IMR-90 (cell line): ENCODE data around the gene ARMH3. TPM values are rescaled to one million over a fixed set of nuclear protein-coding genes. Genes with fewer than 3 reads are reported as not detected.

ENCODE experiments used
- ATAC-seq: fragments of 200-7000 bp; cut with Tn5 transposase; 2 replicates; pipeline ENCODE4 v1.9.1; 2020; ENCODE audit warnings: low read depth, mild to moderate bottlenecking, moderate library complexity
- BruUV-seq: library from RNA; stranded (reverse); fragments of 400-500 nt; replicated peaks from 2 replicates; lab custom pipeline; 2021; lab: Mats Ljungman, UMichigan
- CTCF ChIA-PET: fragments of 300-600 bp; formaldehyde crosslinking; extraction: SDS; loops from one replicate; lab custom pipeline; 2021; ENCODE audit warnings: antibody characterized with exemption; lab: Yijun Ruan, JAX
- POLR2A ChIA-PET: fragments of 300-600 bp; sonication (Branson Sonifier 250); formaldehyde crosslinking; loops from one replicate; lab custom pipeline; 2022; ENCODE audit warnings: antibody characterized with exemption; ENCODE audit not compliant: unreplicated experiment; lab: Charles Lee
- DNase-seq: peaks from one replicate; pipeline ENCODE4 v3.0.0; 2013
- H2AFZ ChIP-seq: replicated peaks from 2 replicates; pipeline ENCODE3; 2013; ENCODE audit warnings: low read length, mild to moderate bottlenecking; ENCODE audit not compliant: poor library complexity
- H2AK5ac ChIP-seq: 2 replicates; pipeline ENCODE4 v1.6.1; 2013; ENCODE audit warnings: low read depth, low read length, inconsistent platforms
- H2AK9ac ChIP-seq: replicated peaks from 2 replicates; pipeline ENCODE3; 2013; ENCODE audit warnings: mild to moderate bottlenecking, low read depth, low read length, moderate library complexity; ENCODE audit not compliant: poor library complexity
- H2BK120ac ChIP-seq: 2 replicates; pipeline ENCODE4 v1.6.1; 2013; ENCODE audit warnings: low read depth, low read length, inconsistent platforms
- H2BK15ac ChIP-seq: 3 replicates; pipeline ENCODE4 v1.6.1; 2013; ENCODE audit warnings: low read depth, low read length, inconsistent platforms
- H2BK20ac ChIP-seq: 2 replicates; pipeline ENCODE4 v1.6.1; 2013; ENCODE audit warnings: low read depth, mild to moderate bottlenecking, inconsistent platforms, low read length, moderate library complexity
- H2BK5ac ChIP-seq: 2 replicates; pipeline ENCODE4 v1.6.1; 2013; ENCODE audit warnings: mild to moderate bottlenecking, low read depth, low read length, inconsistent platforms; ENCODE audit not compliant: poor library complexity, severe bottlenecking
- H3K14ac ChIP-seq: replicated peaks from 2 replicates; pipeline ENCODE4 v1.6.1; 2013; ENCODE audit warnings: low read depth, low read length, inconsistent platforms
- H3K18ac ChIP-seq: 2 replicates; pipeline ENCODE4 v1.6.1; 2013; ENCODE audit warnings: low read depth, low read length, control low read depth
- H3K23ac ChIP-seq: 2 replicates; pipeline ENCODE4 v1.6.1; 2013; ENCODE audit warnings: low read depth, low read length, inconsistent platforms
- H3K27ac ChIP-seq: 2 replicates; pipeline ENCODE4 v1.5.1; 2013; ENCODE audit warnings: mild to moderate bottlenecking, control low read depth, low read length; ENCODE audit not compliant: insufficient read depth
- H3K27me3 ChIP-seq: 2 replicates; pipeline ENCODE4 v1.6.1; 2013; ENCODE audit warnings: low read length; ENCODE audit not compliant: control insufficient read depth, insufficient read depth
- H3K36me3 ChIP-seq: 2 replicates; pipeline ENCODE4 v1.6.1; 2013; ENCODE audit warnings: low read length, mixed read lengths; ENCODE audit not compliant: control insufficient read depth, insufficient read depth
- H3K4ac ChIP-seq: 2 replicates; pipeline ENCODE4 v1.6.1; 2013; ENCODE audit warnings: low read depth, low read length, inconsistent platforms
- H3K4me1 ChIP-seq: 2 replicates; pipeline ENCODE4 v1.6.1; 2013; ENCODE audit warnings: low read length, mixed read lengths; ENCODE audit not compliant: control insufficient read depth, insufficient read depth
- H3K4me2 ChIP-seq: 2 replicates; pipeline ENCODE4 v1.6.1; 2013; ENCODE audit warnings: low read depth, mild to moderate bottlenecking, control low read depth, low read length, moderate library complexity
- H3K4me3 ChIP-seq: 2 replicates; pipeline ENCODE4 v1.5.1; 2013; ENCODE audit warnings: low read depth, mild to moderate bottlenecking, control low read depth, low read length, moderate library complexity; ENCODE audit not compliant: insufficient read depth
- H3K56ac ChIP-seq: 2 replicates; pipeline ENCODE4 v1.6.1; 2013; ENCODE audit warnings: low read length, inconsistent platforms; ENCODE audit not compliant: insufficient read depth; ENCODE audit errors: extremely low read depth
- H3K79me1 ChIP-seq, 2 experiments: 2 replicates each; pipeline ENCODE4 v1.6.1; 2013; ENCODE audit warnings: low read length in 2 of 2, inconsistent platforms in 1 of 2, low read depth in 1 of 2
- H3K9ac ChIP-seq: 2 replicates; pipeline ENCODE4 v1.6.1; 2013; ENCODE audit warnings: low read depth, low read length, control low read depth
- H3K9me1 ChIP-seq: 2 replicates; pipeline ENCODE4 v1.6.1; 2013; ENCODE audit warnings: low read length, inconsistent platforms; ENCODE audit not compliant: insufficient read depth
- H3K9me3 ChIP-seq: 2 replicates; pipeline ENCODE4 v1.6.1; 2013; ENCODE audit warnings: low read length; ENCODE audit not compliant: control insufficient read depth, insufficient read depth
- H4K20me1 ChIP-seq: 2 replicates; pipeline ENCODE4 v1.6.1; 2013; ENCODE audit warnings: low read length, inconsistent platforms; ENCODE audit not compliant: insufficient read depth
- H4K5ac ChIP-seq: 2 replicates; pipeline ENCODE4 v1.6.1; 2013; ENCODE audit warnings: mild to moderate bottlenecking, low read depth, low read length, control low read depth
- H4K8ac ChIP-seq, 2 experiments: 2 replicates each; pipeline ENCODE4 v1.6.1; 2013; ENCODE audit warnings: low read depth in 2 of 2, low read length in 2 of 2, control low read depth in 1 of 2, inconsistent platforms in 1 of 2
- H4K91ac ChIP-seq: 2 replicates; pipeline ENCODE4 v1.6.1; 2013; ENCODE audit warnings: low read depth, low read length, inconsistent platforms; ENCODE audit not compliant: insufficient read depth
- BHLHE40 ChIP-seq: fragments of 150-350 bp; IDR thresholded peaks from 2 replicates; pipeline ENCODE4 v1.6.1; 2016; ENCODE audit warnings: mild to moderate bottlenecking, low read depth, low read length
- FOS ChIP-seq: fragments of 150-350 bp; IDR thresholded peaks from 2 replicates; pipeline ENCODE4 v1.6.1; 2016; ENCODE audit warnings: low read depth, low read length
- MAFK ChIP-seq: IDR thresholded peaks from 2 replicates; pipeline ENCODE4 v1.6.1; 2012; ENCODE audit warnings: low read depth, low read length, improper control_type of control experiment
- MAZ ChIP-seq: IDR thresholded peaks from 2 replicates; pipeline ENCODE4 v1.6.1; 2012; ENCODE audit warnings: low read depth, mild to moderate bottlenecking, low read length, improper control_type of control experiment, moderate library complexity, borderline replicate concordance
- MXI1 ChIP-seq: IDR thresholded peaks from 2 replicates; pipeline ENCODE4 v1.6.1; 2012; ENCODE audit warnings: low read depth, mild to moderate bottlenecking, low read length, moderate library complexity, borderline replicate concordance
- NFE2L2 ChIP-seq: fragments of 150-350 bp; IDR thresholded peaks from 2 replicates; pipeline ENCODE4 v1.6.1; 2016; ENCODE audit warnings: low read depth, mild to moderate bottlenecking, low read length
- RCOR1 ChIP-seq: IDR thresholded peaks from 2 replicates; pipeline ENCODE4 v1.6.1; 2012; ENCODE audit warnings: mild to moderate bottlenecking, low read length, improper control_type of control experiment; ENCODE audit not compliant: insufficient replicate concordance
- RFX5 ChIP-seq: IDR thresholded peaks from 2 replicates; pipeline ENCODE4 v1.8.0; 2012; ENCODE audit warnings: low read depth, mild to moderate bottlenecking, low read length, moderate library complexity
- SMC3 ChIP-seq: fragments of 150-350 bp; IDR thresholded peaks from 2 replicates; pipeline ENCODE4 v1.6.1; 2016; ENCODE audit warnings: low read depth, mild to moderate bottlenecking, antibody characterized with exemption, low read length, moderate library complexity
- WGBS, 2 experiments: methylation state at CpG; one replicate each; pipeline versions ENCODE4 v1.1.5 to v1.1.7; 2013; ENCODE audit warnings: missing lambda C conversion rate in 2 of 2; ENCODE audit not compliant: insufficient read length in 1 of 2; ENCODE audit errors: extremely low coverage in 2 of 2; 5-methylcytosine and 5-hydroxymethylcytosine counted together
- dilution Hi-C: fragments of 300-500 bp; cut with HindIII; formaldehyde crosslinking; loops from one replicate; pipeline ENCODE4 v1.14.3; 2018; ENCODE audit warnings: low sequenced_read_pairs; ENCODE audit not compliant: unreplicated experiment
- in situ Hi-C: fragments of 300-500 bp; cut with MboI; formaldehyde crosslinking; loops from 3 replicates; pipeline ENCODE4 v1.14.3; 2019; ENCODE audit warnings: low sequenced_read_pairs, inconsistent platforms, mixed read lengths
- intact Hi-C: fragments of 100-400 bp; cut with micrococcal nuclease; formaldehyde crosslinking; loops from 2 replicates; pipeline ENCODE4 v1.10.0; 2022
- polyA plus RNA-seq, 3 experiments: library from polyadenylated mRNA; depleted of rRNA; stranded (reverse); fragments of >200 nt; gene quantifications; 2 replicates each; pipeline ENCODE4 v1.2.3, GENCODE V29; 2012; ENCODE audit warnings: low replicate concordance in 1 of 3
- total RNA-seq: library from RNA; depleted of rRNA; stranded (reverse); fragments of >200 nt; gene quantifications from 2 replicates; pipeline ENCODE4 v1.2.3, GENCODE V29; 2012
- TF ChIP-seq, protein P1 (sequence below): fragments of 150-350 bp; IDR thresholded peaks from 2 replicates; pipeline ENCODE4 v1.6.1; 2016; ENCODE audit warnings: low read depth, mild to moderate bottlenecking, low read length, moderate library complexity, borderline replicate concordance
- TF ChIP-seq, protein P2 (sequence below): fragments of 150-350 bp; IDR thresholded peaks from 2 replicates; pipeline ENCODE4 v1.6.1; 2017; ENCODE audit warnings: mild to moderate bottlenecking, antibody characterized with exemption, low read length, low read depth

The ARMH3 gene
- total and polyA plus RNA-seq, 2 of the 4 experiments (the other 2 are of a cell fraction), result 12.1 to 13.1 TPM

DNA sequence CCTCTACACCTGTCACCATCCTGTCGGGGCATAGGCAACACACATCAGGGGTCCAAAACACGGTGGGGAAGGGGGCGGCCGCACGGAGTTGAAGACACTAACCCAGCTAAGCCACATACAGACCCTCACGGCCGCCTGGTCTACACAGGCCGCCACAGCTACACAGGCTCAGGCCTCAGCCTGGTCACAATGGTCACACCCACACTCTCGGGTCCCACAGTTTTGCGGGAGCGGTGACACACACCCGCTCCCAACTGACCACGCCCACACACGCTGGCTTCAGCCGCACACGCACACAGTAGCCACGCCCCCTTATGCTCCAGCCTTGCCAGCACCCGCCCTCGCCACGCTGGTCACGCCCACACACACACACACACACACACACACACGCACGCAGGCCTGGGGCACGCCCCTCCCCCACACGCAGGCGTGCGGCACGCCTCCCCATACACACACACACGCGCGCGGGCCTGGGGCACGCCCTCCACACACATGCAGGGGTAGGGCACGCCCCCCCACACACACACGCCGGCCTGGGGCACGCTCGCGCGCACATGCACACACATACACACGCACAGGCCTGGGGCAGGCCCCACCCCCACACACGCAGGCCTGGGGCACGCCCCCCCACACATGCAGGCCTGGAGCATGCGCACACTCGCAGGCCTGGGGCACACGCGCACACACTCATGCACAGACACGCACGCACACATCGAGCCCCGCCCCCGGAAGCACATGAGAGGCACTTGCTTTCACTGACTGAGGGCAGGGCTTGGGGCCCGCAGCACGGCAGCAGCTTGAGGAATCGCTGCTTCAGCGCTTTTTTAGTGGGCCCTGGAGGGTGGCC, 225.4 kb downstream of the ARMH3 start:
- intact Hi-C loops (no loop called here), dilution Hi-C loops (no loop called here), in situ Hi-C loops (no loop called here)
- peak overlapping the region; percentile 91 for H2AK5ac ChIP-seq
- peaks cover 8% of the 10 kb centered on the region for H4K20me1 ChIP-seq
- H3K4me1 ChIP-seq, result peaks cover 6% of the 10 kb centered on the region
- H3K9me1 ChIP-seq, result peaks cover 26% of the 10 kb centered on the region
- H3K9ac ChIP-seq, result peak overlapping the region; percentile 36
- H3K14ac ChIP-seq, result peak overlapping the region; percentile 84
- peak overlapping the region; percentile 75 for H4K91ac ChIP-seq
- H4K5ac ChIP-seq, result peak overlapping the region; percentile 14
- peak; percentile 88 for DNase-seq
- H3K4me2 ChIP-seq, result peak overlapping the region; percentile 71
- peak overlapping the region; percentile 53 for H2BK5ac ChIP-seq
- peak overlapping the region; percentile 100 for H2AFZ ChIP-seq
- H3K27me3 ChIP-seq, result no peaks in the 10 kb centered on the region
- peak; percentile 86 for ATAC-seq
- 0% methylated on average over 9 of the region's 56 CpGs; no CpG with 5 or more reads in 1 of the 2 experiments for WGBS, 2 experiments
- peak overlapping the region; percentile 76; the same call in 1 of the 2 replicates for H3K23ac ChIP-seq
- H3K79me1 ChIP-seq, result peaks cover 0 to 25% of the 10 kb centered on the region in 2 experiments; a peak in 2 of 4 replicates
- H2AK9ac ChIP-seq, result peak overlapping the region; percentile 98
- no peak overlapping the region for H3K56ac ChIP-seq
- no peaks in the 10 kb centered on the region; the same call in 1 of the 2 replicates for H3K36me3 ChIP-seq
- peak overlapping the region; percentile 23 for H3K27ac ChIP-seq
- peak overlapping the region; percentile 84 for H3K4ac ChIP-seq
- H2BK20ac ChIP-seq, result no peak overlapping the region
- no peaks in the 10 kb centered on the region for H3K9me3 ChIP-seq
- H2BK15ac ChIP-seq, result no peak overlapping the region
- CTCF ChIA-PET, result no interaction called here
- peak overlapping the region; percentile 52 to 91 for H4K8ac ChIP-seq
- POLR2A ChIA-PET, result no interaction called here
- TF ChIP-seq BHLHE40, result peak; percentile 72
- peak; percentile 44; the same call in 1 of the 2 replicates for TF ChIP-seq MAZ
- no peak for TF ChIP-seq RFX5
- TF ChIP-seq NFE2L2, result no peak
- no peak for TF ChIP-seq SMC3
- TF ChIP-seq FOS, result no peak
- TF ChIP-seq MXI1, result peak; percentile 87; the same call in 1 of the 2 replicates
- TF ChIP-seq, protein P1, sequence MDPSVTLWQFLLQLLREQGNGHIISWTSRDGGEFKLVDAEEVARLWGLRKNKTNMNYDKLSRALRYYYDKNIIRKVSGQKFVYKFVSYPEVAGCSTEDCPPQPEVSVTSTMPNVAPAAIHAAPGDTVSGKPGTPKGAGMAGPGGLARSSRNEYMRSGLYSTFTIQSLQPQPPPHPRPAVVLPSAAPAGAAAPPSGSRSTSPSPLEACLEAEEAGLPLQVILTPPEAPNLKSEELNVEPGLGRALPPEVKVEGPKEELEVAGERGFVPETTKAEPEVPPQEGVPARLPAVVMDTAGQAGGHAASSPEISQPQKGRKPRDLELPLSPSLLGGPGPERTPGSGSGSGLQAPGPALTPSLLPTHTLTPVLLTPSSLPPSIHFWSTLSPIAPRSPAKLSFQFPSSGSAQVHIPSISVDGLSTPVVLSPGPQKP, result no peak
- TF ChIP-seq MAFK, result peak; percentile 79
- TF ChIP-seq RCOR1, result no peak
- TF ChIP-seq, protein P2, sequence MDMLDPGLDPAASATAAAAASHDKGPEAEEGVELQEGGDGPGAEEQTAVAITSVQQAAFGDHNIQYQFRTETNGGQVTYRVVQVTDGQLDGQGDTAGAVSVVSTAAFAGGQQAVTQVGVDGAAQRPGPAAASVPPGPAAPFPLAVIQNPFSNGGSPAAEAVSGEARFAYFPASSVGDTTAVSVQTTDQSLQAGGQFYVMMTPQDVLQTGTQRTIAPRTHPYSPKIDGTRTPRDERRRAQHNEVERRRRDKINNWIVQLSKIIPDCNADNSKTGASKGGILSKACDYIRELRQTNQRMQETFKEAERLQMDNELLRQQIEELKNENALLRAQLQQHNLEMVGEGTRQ, result peak; percentile 25; the same call in 1 of the 2 replicates
- peak overlapping the region; percentile 5; the same call in 1 of the 2 replicates for H3K18ac ChIP-seq
- peak overlapping the region; percentile 37; the same call in 1 of the 2 replicates for H2BK120ac ChIP-seq
- peak overlapping the region; percentile 36 for H3K4me3 ChIP-seq
- no TSS peak for BruUV-seq
